GM19395 (cell line): ENCODE results near the gene SOX18.
"Not testable (repeated sequence)": the region's sequence is repeated elsewhere in the genome, so short reads cannot be mapped to it uniquely, and the experiment has no call there.

ENCODE experiments used
- ATAC-seq: cut with Tn5 transposase; IDR thresholded peaks from one replicate; pipeline ENCODE4 v1.9.1; 2021; ENCODE audit warnings: mild to moderate bottlenecking, moderate library complexity; ENCODE audit not compliant: unreplicated experiment

SOX18 gene

GRCh38 chr20:64049060-64049877 lies at the start of gene SOX18:
Gene SOX18, minus strand, starts transcription at chr20:64049639. Its CDS starts 123 bp downstream, at chr20:64049516.
- ATAC-seq: no peak

DNA sequence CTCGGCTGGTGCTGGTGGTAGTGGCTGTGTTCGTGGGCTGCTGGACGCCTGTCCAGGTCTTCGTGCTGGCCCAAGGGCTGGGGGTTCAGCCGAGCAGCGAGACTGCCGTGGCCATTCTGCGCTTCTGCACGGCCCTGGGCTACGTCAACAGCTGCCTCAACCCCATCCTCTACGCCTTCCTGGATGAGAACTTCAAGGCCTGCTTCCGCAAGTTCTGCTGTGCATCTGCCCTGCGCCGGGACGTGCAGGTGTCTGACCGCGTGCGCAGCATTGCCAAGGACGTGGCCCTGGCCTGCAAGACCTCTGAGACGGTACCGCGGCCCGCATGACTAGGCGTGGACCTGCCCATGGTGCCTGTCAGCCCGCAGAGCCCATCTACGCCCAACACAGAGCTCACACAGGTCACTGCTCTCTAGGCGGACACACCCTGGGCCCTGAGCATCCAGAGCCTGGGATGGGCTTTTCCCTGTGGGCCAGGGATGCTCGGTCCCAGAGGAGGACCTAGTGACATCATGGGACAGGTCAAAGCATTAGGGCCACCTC lies 49.1 kb upstream of the SOX18 start:
- no peak for ATAC-seq

DNA sequence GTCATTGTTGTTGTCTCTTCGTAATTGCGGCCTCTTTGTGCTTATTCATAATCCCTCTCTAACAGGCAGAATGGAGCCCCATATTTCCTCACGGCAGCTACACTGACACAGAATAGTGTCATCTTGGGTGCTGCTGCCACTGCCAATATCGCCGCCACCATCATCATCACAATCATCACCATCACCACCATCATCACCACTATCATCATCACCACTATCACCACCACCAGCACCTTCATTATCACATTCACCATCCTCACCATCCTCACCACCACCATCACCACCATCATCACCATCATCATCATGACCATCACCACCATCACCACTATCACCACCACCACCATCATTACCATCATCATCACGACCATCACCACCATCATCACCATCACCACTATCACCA lies 47.1 kb upstream of the SOX18 start:
- no peak for ATAC-seq

DNA sequence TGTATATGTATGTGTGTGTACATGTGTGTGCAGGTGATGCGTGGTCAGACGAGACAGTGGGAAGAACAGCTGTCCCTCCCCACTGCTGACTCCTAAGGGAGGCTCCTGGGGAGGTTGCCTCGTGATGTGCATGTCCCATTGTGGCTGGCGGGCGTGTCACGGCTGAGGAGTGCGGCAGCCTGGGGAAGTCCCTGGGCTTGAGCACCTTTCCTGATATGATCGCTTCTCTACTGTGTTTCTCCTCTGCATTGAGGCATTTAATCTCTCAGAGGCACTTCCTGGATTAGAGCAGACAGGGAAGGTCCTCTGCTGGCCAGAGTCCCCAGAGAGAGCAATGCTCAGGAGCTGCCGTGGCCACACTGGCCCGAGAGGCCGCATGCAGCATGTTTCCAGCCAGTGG lies 46.5 kb upstream of the SOX18 start:
- no peak for ATAC-seq

GRCh38 chr20:64095455-64095854 lies 46.0 kb upstream of the SOX18 start:
- ATAC-seq: no peak

GRCh38 chr20:64093013-64093503 lies 43.6 kb upstream of the SOX18 start:
- ATAC-seq: no peak

- ATAC-seq: no peak
Observed at GRCh38 chr20:64092258-64093012, 43.0 kb upstream of the SOX18 start.

- ATAC-seq: no peak
Observed at GRCh38 chr20:64091770-64092169, 42.3 kb upstream of the SOX18 start.

GRCh38 chr20:64091340-64091739 lies 41.9 kb upstream of the SOX18 start:
- ATAC-seq: no peak

GRCh38 chr20:64090165-64090564 lies 40.7 kb upstream of the SOX18 start:
- no peak for ATAC-seq

DNA sequence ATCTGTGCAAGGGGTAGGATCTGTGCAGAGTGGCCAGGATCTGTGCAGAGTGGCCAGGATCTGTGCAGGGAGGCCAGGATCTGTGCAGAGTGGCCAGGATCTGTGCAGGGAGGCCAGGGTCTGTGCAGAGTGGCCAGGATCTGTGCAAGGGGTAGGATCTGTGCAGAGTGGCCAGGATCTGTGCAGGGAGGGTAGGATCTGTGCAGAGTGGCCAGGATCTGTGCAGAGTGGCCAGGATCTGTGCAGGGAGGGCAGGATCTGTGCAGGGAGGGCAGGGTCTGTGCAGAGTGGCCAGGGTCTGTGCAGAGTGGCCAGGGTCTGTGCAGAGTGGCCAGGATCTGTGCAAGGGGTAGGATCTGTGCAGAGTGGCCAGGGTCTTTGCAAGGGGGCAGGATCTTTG lies 39.1 kb upstream of the SOX18 start:
- not testable (repeated sequence) for ATAC-seq

DNA sequence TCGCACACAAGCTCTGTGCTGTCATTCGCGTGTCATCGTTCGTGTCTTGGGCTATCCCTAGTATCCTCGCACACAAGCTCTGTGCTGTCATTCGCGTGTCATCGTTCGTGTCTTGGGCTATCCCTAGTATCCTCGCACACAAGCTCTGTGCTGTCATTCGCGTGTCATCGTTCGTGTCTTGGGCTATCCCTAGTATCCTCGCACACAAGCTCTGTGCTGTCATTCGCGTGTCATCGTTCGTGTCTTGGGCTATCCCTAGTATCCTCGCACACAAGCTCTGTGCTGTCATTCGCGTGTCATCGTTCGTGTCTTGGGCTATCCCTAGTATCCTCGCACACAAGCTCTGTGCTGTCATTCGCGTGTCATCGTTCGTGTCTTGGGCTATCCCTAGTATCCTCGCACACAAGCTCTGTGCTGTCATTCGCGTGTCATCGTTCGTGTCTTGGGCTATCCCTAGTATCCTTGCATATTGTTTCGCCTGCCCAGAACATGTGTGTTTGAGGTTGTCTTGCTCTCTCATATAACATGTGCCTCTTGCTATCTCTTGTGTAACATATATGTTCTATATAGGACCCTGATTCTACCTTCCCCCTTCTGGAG lies 37.9 kb upstream of the SOX18 start:
- ATAC-seq: not testable (repeated sequence)

DNA sequence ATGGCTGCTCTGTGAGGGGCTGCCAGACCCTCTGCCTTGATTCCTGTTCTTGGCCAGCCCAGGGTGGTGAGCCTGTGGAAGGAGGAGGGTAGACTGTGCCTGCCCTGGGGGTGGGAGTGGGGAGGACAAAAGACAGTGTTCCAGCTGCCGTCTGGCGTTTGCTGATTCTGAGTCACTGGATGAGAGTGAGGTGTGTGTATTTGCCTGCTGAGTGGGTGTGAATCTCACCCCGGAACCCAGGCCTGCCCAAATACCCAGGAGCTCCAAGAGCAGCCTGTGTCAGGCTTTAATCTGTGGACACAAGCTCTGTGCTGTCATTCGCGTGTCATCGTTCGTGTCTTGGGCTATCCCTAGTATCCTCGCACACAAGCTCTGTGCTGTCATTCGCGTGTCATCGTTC lies 37.4 kb upstream of the SOX18 start:
- no peak for ATAC-seq

- no peak for ATAC-seq
Observed at GRCh38 chr20:64084685-64085152, 35.3 kb upstream of the SOX18 start.

GRCh38 chr20:64083804-64084684 lies 34.6 kb upstream of the SOX18 start, which contains the start of gene LKAAEAR1:
Gene LKAAEAR1, minus strand, starts transcription at chr20:64084398. Its CDS starts 179 bp downstream, at chr20:64084219.
- no peak for ATAC-seq

- no peak for ATAC-seq
Observed at GRCh38 chr20:64083378-64083803, 34.0 kb upstream of the SOX18 start.

GRCh38 chr20:64082820-64083377 lies 33.5 kb upstream of the SOX18 start:
- ATAC-seq: no peak

DNA sequence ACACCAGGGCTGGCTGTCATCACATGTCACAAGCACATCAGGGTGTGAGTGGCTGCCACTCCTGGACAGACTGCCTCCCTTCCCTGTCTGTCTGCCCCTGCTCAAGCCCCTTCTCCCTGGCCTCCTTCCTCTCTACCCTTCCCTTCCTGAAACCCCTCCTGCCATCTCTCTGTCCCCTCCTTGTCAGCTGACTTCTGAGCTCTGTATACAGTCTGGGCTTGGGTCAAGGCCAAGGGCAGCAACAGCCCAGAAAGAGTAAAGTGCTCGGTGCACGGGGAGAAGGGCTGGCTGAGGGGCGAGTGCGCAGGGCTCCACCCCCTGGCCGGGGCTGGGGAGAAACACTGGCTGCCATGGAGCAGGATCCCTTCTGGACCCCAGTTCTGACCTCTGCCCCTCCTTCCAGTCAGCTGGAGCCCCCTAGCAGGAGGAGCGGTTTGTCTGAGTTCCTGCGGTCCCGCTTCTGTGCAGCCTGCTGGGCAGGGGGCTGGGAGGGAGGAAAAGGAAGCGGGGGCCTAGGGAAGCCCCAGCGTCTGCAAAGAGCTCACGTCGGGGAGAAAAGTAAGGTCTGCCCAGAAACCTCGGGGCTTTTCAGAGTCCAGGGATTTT lies 32.8 kb upstream of the SOX18 start:
- ATAC-seq: no peak

DNA sequence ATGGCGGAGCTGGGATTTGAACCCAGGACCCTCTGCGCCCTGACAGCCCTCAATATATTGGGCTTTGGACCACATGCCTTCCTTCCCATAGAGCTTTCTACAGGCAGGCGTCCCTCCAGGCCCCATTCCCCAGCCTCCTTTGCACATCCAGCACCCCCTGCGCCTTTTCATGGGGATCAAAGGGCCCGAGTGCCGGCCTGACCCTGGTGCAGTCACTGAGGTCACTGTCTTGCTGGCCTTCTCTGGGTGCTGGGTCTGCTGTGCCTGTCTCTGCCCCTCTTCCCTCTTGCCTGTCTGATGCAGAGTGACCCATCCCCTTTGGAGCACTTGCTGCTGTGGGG lies 32.2 kb upstream of the SOX18 start:
- ATAC-seq: no peak
